ENCODE results near the gene TRMT61A.

The TRMT61A gene

DNA sequence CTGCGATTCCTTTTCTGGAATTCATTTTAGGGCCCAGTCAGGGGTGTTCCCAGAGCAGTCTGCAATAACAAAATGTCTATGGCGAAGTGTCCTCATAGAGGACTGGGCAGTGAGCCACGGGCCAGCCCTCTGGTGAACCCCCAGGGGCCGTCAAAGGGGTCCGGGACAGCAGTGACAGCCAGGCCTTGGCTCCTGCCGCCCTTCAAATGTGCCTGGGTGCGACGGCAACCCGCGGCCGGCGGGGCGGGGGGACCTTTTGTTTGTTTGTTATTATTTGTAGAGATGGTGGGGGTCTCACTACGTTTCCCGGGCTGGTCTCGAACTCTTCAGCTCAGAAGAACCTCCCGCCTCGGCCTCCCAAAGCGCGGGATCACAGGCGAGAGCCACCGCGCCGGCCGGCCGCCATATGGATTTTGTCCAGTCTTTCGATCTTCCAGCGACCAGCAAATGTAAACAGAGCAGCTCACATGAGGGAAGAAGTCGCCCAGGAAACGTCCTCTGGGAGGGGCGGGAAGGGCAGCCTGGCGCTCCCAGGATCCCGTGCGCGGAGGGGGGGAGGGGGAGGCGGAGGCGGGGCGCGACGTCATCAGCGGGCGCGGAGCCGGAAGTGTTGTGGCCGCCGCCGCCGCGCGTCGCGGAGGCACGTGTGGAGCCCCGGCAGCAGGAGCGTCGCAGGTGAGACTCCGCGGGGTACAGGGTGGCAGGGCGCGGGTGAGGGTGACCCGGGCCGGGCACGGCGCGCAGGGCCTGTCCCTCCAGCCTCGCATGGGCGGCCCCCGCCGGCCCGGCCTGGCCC lies at the start of gene TRMT61A:
TSS of gene TRMT61A (plus strand) at position 610 of the 796 bp plus-strand sequence. CDS start 783 bp downstream, outside the sequence.
- DNase-seq (ENCODE audit: low read depth in 1 of 2, low spot score in 1 of 2) = peak; percentile 98 to 100
- in situ Hi-C loops (cut with HindIII; ENCODE audit: low pct_unique_long_range_greater_than_20kb, low sequenced_read_pairs) = no loop called here
- no peak for TF ChIP-seq JUND (IDR thresholded peaks at IDR 0.05; ENCODE audit: low read depth)

DNA sequence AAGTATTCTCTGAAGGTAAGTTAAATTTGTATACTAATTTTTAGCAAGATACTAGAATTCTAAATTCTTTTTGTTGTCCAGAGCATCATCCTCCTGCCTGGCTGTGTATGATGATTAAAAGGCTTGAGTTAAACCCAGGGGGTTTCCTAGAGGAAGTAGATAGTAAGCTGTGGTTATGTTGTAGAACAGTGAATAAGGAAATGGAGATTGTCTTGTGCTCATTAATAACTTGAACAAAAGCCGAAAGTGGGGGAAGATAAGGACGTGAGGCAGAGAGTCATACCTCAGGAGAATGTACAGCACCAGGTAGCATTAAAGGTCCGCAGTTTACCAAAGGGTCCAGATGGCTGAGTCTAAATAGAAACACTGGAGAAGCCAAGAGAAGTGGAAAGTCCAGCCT lies 48.4 kb upstream of the TRMT61A start:
- in situ Hi-C loops (cut with HindIII; ENCODE audit: low pct_unique_long_range_greater_than_20kb, low sequenced_read_pairs) = no loop called here
- no peak for TF ChIP-seq JUND (IDR thresholded peaks at IDR 0.05; ENCODE audit: low read depth)
- DNase-seq (ENCODE audit: low read depth in 1 of 2, low spot score in 1 of 2) = no peak

DNA sequence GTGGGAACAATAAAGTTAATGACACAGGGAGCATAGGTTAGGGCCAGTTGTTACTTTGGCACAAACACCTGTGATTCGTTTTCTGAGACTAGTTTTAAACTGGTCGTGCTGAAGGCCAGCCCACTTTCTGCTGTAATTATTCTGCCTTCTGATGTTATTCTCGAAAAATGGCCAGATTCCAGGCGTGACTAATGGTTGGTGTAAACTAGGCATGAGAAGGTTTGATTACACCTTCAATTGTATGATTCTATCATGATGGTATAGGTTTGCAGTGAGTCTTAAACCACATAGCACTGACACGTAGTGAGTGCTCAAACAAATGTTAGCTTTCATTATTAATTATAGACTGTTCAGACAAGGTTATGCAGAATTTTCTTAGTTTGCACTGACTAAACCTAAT lies 45.4 kb upstream of the TRMT61A start:
- TF ChIP-seq JUND (IDR thresholded peaks at IDR 0.05; ENCODE audit: low read depth) = no peak
- no peak for DNase-seq (ENCODE audit: low read depth in 1 of 2, low spot score in 1 of 2)
- in situ Hi-C loops (cut with HindIII; ENCODE audit: low pct_unique_long_range_greater_than_20kb, low sequenced_read_pairs) = no loop called here

DNA sequence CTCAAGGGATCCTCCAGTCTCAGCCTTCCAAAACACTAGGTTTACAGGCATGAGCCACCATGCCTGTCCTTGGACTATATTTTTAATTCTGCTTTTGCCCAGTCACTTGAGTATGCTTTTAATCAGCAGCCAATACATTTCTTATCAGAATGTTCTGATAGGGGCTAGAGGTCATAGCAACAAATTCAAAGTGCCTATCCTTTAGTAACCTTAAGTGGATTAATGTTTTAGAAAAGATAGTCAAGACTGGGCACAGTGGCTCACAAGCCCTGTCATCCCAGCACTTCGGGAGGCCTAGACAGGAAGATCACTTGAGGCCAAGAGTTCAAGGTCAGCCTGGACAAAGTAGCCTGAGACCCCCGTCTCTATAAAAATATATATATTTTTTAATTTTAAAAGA lies 43.5 kb upstream of the TRMT61A start:
- in situ Hi-C loops (cut with HindIII; ENCODE audit: low pct_unique_long_range_greater_than_20kb, low sequenced_read_pairs) = no loop called here
- TF ChIP-seq JUND (IDR thresholded peaks at IDR 0.05; ENCODE audit: low read depth) = no peak
- no peak for DNase-seq (ENCODE audit: low read depth in 1 of 2, low spot score in 1 of 2)

DNA sequence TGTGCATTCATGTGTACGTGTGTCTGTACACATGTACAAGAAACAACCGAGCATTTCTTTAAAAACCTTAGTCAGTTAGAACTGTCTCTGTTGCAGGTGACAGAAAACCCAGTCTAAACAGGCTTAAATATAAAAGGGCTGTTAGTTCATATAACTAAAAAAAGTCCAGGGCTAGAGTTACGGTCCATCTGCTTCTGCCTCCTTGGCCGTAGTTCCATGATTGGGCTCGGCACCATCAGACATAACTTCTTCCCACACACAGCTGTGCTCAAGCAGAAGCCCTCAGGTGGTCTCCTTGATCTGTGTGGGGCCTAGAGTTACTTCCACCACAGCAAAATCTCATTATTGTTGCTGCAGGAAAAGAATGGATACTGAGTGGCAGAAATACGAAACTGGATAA lies 40.9 kb upstream of the TRMT61A start:
- no peak for DNase-seq (ENCODE audit: low read depth in 1 of 2, low spot score in 1 of 2)
- in situ Hi-C loops (cut with HindIII; ENCODE audit: low pct_unique_long_range_greater_than_20kb, low sequenced_read_pairs) = no loop called here
- no peak for TF ChIP-seq JUND (IDR thresholded peaks at IDR 0.05; ENCODE audit: low read depth)

DNA sequence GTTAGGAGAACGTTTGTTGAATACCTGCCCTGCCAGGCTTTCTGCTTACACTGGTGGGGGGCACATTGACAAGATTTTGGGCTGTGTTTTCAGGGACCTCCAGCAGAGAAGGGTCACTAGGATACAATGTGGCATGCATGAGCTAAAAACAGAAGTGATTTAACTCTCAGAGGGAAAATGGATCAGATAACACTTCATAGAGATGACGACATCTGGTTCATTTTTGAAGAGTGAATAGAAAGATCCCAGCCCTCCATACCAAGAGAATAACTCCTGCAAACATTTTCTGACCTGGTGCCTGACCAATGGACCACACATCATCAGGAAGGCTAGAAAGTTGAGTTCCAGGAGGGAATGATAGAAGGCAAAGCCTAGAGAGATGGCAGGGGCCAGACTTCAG lies 40.0 kb upstream of the TRMT61A start:
- DNase-seq (ENCODE audit: low read depth in 1 of 2, low spot score in 1 of 2) = no peak
- in situ Hi-C loops (cut with HindIII; ENCODE audit: low pct_unique_long_range_greater_than_20kb, low sequenced_read_pairs) = no loop called here
- TF ChIP-seq JUND (IDR thresholded peaks at IDR 0.05; ENCODE audit: low read depth) = no peak

DNA sequence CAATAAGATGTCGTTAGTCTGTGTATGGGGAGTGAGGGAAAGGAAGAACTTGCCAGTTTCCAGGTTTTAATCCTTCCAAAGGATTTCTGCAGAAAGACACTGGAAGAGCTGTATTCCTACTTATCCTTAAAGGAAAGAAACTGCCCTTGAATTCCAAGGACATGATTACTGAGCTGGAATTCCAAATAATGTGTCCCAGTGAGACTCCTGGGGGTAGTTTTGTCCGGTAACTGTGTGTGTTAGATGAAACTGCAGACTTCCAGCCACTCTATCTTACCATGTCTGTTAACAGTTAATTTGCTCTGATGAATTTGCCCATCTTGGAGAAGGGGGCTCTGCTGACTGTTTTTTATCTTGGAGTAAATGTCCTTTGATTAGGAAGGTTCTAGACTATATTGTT lies 39.4 kb upstream of the TRMT61A start:
- no peak for DNase-seq (ENCODE audit: low read depth in 1 of 2, low spot score in 1 of 2)
- no peak for TF ChIP-seq JUND (IDR thresholded peaks at IDR 0.05; ENCODE audit: low read depth)
- in situ Hi-C loops (cut with HindIII; ENCODE audit: low pct_unique_long_range_greater_than_20kb, low sequenced_read_pairs) = no loop called here

DNA sequence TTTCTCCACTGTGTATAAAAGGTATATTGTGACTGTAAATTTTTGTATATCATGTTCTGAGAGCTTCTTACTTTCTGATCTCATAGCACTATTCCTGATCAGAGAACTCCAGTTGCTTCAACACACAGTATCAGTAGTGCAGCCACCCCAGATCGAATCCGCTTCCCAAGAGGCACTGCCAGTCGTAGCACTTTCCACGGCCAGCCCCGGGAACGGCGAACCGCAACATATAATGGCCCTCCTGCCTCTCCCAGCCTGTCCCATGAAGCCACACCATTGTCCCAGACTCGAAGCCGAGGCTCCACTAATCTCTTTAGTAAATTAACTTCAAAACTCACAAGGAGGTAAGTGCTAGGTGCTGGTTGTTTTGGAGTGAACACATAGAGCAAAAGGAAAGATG lies 37.3 kb upstream of the TRMT61A start:
- no peak for TF ChIP-seq JUND (IDR thresholded peaks at IDR 0.05; ENCODE audit: low read depth)
- in situ Hi-C loops (cut with HindIII; ENCODE audit: low pct_unique_long_range_greater_than_20kb, low sequenced_read_pairs) = no loop called here
- no peak for DNase-seq (ENCODE audit: low read depth in 1 of 2, low spot score in 1 of 2)

DNA sequence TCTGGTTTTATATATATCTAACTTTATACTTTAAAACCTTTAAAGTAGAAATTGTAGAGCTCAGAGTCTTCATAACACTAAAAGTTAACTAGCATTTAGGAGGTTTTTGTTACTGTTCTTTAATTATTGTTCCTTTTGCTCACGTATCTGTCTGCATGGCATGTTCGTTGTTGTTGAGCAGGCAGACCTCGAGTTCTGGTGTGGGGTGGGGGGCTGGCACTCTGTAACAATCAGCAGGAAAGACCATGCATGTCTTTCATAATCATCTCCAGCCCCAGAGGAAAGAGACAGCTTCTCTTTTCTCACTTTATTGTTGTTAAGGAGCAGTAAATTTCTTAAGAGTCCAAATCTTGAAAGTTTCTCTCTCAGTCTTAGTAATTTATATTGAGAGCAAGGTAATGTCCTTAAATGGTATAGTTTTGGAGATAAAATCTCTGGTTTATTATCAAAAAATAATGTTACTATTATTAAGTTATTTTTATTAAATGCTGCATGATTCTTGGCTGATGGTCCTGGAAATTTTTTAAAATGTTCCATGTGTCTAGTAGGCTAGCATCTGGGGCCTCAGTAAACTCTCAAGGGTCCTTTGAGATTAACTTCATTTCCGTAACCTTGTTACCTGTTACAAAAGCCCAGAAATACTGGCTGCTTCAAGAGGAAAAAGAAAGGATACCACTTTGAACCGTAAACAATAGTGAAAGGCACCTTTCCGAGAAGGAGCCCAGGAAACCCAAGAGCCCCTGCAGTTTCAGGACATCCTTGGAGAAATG lies 36.7 kb upstream of the TRMT61A start:
- DNase-seq (ENCODE audit: low read depth in 1 of 2, low spot score in 1 of 2) = no peak
- in situ Hi-C loops (cut with HindIII; ENCODE audit: low pct_unique_long_range_greater_than_20kb, low sequenced_read_pairs) = no loop called here

DNA sequence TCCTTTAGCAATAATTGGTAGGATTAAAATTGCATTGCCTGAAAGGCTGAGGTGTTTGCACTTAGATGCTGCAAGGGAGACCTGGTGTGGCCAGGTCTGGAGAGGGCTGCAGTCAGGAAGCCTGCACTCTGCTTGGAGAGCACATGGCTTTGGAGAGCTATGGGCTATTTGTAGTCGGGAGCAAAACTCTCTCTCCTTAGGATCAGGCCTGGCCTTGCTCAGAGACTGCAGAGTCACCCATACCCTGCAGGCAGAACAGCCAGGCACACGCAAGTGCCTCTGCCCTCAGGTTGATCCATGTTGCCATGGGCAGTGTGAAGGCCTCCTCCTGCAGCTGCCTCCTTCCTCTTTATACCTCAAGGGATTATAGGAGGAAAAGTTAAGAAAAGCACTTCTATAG lies 33.1 kb upstream of the TRMT61A start:
- in situ Hi-C loops (cut with HindIII; ENCODE audit: low pct_unique_long_range_greater_than_20kb, low sequenced_read_pairs) = no loop called here
- no peak for TF ChIP-seq JUND (IDR thresholded peaks at IDR 0.05; ENCODE audit: low read depth)
- DNase-seq (ENCODE audit: low read depth in 1 of 2, low spot score in 1 of 2) = no peak

More for the DNA sequence above, 36.7 kb upstream of the TRMT61A start:
- TF ChIP-seq JUND (IDR thresholded peaks at IDR 0.05; ENCODE audit: low read depth) = no peak

DNA sequence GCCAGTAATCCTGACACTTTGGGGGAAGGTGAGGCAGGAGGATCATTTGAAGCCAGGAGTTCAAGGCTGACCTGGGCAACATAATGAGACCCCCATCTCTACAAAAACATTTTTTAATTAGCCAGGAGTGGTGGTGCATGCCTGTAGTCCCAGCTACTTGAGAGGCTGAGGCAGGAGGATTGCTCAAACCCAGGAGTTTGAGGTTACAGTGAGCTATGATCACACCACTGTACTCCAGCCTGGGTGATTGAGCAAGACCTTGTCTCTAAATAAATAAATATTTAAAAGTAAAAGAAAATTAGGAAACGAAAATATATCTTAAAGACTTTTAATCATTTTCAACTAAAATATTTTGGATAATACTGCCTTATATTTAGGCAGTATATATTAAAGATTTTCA lies 32.2 kb upstream of the TRMT61A start:
- in situ Hi-C loops (cut with HindIII; ENCODE audit: low pct_unique_long_range_greater_than_20kb, low sequenced_read_pairs) = no loop called here
- no peak for TF ChIP-seq JUND (IDR thresholded peaks at IDR 0.05; ENCODE audit: low read depth)
- DNase-seq (ENCODE audit: low read depth in 1 of 2, low spot score in 1 of 2) = no peak

DNA sequence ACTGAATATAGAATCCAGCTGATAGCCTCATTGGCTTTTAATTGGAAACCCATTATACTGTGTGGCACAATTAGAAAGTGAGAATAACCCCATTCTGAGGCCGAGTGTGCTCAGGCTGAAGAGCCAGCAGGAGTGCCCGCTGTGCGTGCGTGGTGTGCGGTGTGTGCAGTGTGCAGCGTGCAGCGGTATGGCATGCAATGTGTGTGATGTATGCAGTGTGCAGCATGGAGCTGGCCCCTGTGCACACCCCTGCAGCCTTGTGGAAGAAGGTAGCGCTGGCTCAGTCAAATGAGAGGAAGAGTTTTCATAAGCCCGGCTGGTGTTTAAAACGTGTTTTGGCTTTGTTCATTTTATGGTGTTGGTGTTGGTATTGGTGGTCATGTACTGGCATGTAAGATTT lies 29.3 kb upstream of the TRMT61A start:
- in situ Hi-C loops (cut with HindIII; ENCODE audit: low pct_unique_long_range_greater_than_20kb, low sequenced_read_pairs) = no loop called here
- DNase-seq (ENCODE audit: low read depth in 1 of 2, low spot score in 1 of 2) = no peak
- TF ChIP-seq JUND (IDR thresholded peaks at IDR 0.05; ENCODE audit: low read depth) = no peak
